K562 (cell line): Measurements from ENCODE around the gene ACO2. TPM values are rescaled to one million over a fixed set of nuclear protein-coding genes. Genes with fewer than 3 reads are reported as not detected.

Experiments
- ATAC-seq: fragments of 200-7000 bp; cut with Tn5 transposase; 3 replicates; pipeline ENCODE4 v1.9.1; 2020; ENCODE audit warnings: moderate library complexity
- BruUV-seq: library from RNA; stranded (reverse); fragments of 400-500 nt; replicated peaks from 2 replicates; lab custom pipeline; 2021; lab: Mats Ljungman, UMichigan
- CTCF ChIA-PET: fragments of 300-600 bp; formaldehyde crosslinking; extraction: SDS; loops from one replicate; lab custom pipeline; 2021; ENCODE audit warnings: low intra/inter-chr PET ratio; lab: Yijun Ruan, JAX
- POLR2A ChIA-PET: fragments of 300-600, 350-650 bp; sonication (Branson Sonifier 250); formaldehyde crosslinking; extraction: SDS; loops from one replicate; lab custom pipeline; 2021; ENCODE audit warnings: antibody characterized with exemption, inconsistent platforms; lab: Yijun Ruan, JAX
- DNase-seq, 4 experiments: peaks; one replicate each; pipeline versions ENCODE4 v3.0.0 to v3.0.0-alpha.2; 2011 to 2018; ENCODE audit warnings: low spot score in 3 of 4, mixed read lengths in 3 of 4; ENCODE audit errors: extremely low read depth in 1 of 4
- FAIRE-seq: peaks from 2 replicates; lab custom pipeline; 2011; peaks lifted over from hg19 to GRCh38; lab: Jason Lieb, UNC
- H2AFZ ChIP-seq: 2 replicates; pipeline ENCODE4 v1.6.0; 2011; ENCODE audit warnings: low read depth, low read length, control low read depth, inconsistent platforms
- H3K27ac ChIP-seq: fragments of 200-600 bp; 3 replicates; pipeline ENCODE4 v1.8.0; 2011; ENCODE audit warnings: low read depth, mild to moderate bottlenecking, control low read depth, inconsistent platforms, low read length, moderate library complexity, mixed read lengths; ENCODE audit errors: extremely low read depth
- H3K27me3 ChIP-seq, 2 experiments: fragments of 300-600 bp in 1 of 2; 2 replicates in 1 of 2; 3 replicates in 1 of 2; pipeline versions ENCODE4 v1.6.0 to v1.8.0; 2011; ENCODE audit warnings: inconsistent platforms in 2 of 2, low read length in 2 of 2, mild to moderate bottlenecking in 1 of 2, mixed read lengths in 1 of 2, moderate library complexity in 1 of 2; ENCODE audit not compliant: control insufficient read depth in 2 of 2, insufficient read depth in 2 of 2
- H3K36me3 ChIP-seq: fragments of 300-600 bp; 3 replicates; pipeline ENCODE4 v1.8.0; 2011; ENCODE audit warnings: mild to moderate bottlenecking, low read length, inconsistent platforms; ENCODE audit not compliant: control insufficient read depth, insufficient read depth
- H3K4me1 ChIP-seq, 2 experiments: fragments of 200-600 bp in 1 of 2; replicated peaks in 1 of 2; 2 replicates in 1 of 2; 3 replicates in 1 of 2; pipeline versions ENCODE4 v1.5.1 to v1.8.0; 2011; ENCODE audit warnings: inconsistent platforms in 2 of 2, low read length in 2 of 2, mild to moderate bottlenecking in 1 of 2, mixed read lengths in 1 of 2, moderate library complexity in 1 of 2; ENCODE audit not compliant: control insufficient read depth in 2 of 2, insufficient read depth in 2 of 2
- H3K4me2 ChIP-seq: 2 replicates; pipeline ENCODE4 v1.6.1; 2011; ENCODE audit warnings: low read length, control low read depth, inconsistent platforms, mixed read lengths; ENCODE audit not compliant: insufficient read depth
- H3K4me3 ChIP-seq: fragments of 200-600 bp; sonication (generic), shearing (Covaris generic); 2 replicates; pipeline ENCODE4 v1.5.1; 2016; ENCODE audit warnings: control low read depth, inconsistent platforms
- H3K79me2 ChIP-seq: fragments of 200-600 bp; 3 replicates; pipeline ENCODE4 v1.8.0; 2011; ENCODE audit warnings: low read length, inconsistent platforms; ENCODE audit not compliant: control insufficient read depth, insufficient read depth
- H3K9ac ChIP-seq, 2 experiments: 2 replicates each; pipeline versions ENCODE4 v1.6.0 to v1.6.1; 2011; ENCODE audit warnings: low read depth in 2 of 2, low read length in 2 of 2, control low read depth in 1 of 2, inconsistent platforms in 1 of 2, mild to moderate bottlenecking in 1 of 2, mixed read lengths in 1 of 2; ENCODE audit not compliant: insufficient read depth in 1 of 2
- H3K9me1 ChIP-seq: one replicate; pipeline ENCODE4 v1.6.0; 2011; ENCODE audit warnings: inconsistent platforms, mild to moderate bottlenecking, low read length, moderate library complexity; ENCODE audit not compliant: control insufficient read depth, insufficient read depth
- H3K9me3 ChIP-seq: replicated peaks from 2 replicates; pipeline ENCODE4 v1.5.1; 2011; ENCODE audit warnings: low read depth, low read length, inconsistent platforms; ENCODE audit not compliant: control insufficient read depth, insufficient read depth
- H4K20me1 ChIP-seq: replicated peaks from 2 replicates; pipeline ENCODE4 v1.6.1; 2011; ENCODE audit warnings: low read length, inconsistent platforms, mixed read lengths; ENCODE audit not compliant: control insufficient read depth, insufficient read depth
- BHLHE40 ChIP-seq: IDR thresholded peaks from 2 replicates; pipeline ENCODE4 v1.6.1; 2011; ENCODE audit warnings: low read length, improper control_type of control experiment
- CREB1 ChIP-seq, 2 experiments: sonication (generic) in 1 of 2; formaldehyde crosslinking in 1 of 2; IDR thresholded peaks; 2 replicates each; pipeline versions ENCODE4 v1.6.1 to v1.8.0; 2012 to 2022; ENCODE audit warnings: inconsistent platforms in 1 of 2, mild to moderate bottlenecking in 1 of 2, missing genetic modification reagents in 1 of 2, moderate library complexity in 1 of 2
- CREM ChIP-seq: IDR thresholded peaks from 2 replicates; pipeline ENCODE4 v1.6.1; 2014; ENCODE audit warnings: antibody characterized with exemption, low read depth
- DDX20 ChIP-seq: fragments of 450-650 bp; IDR thresholded peaks from 2 replicates; pipeline ENCODE4 v1.6.1; 2016; ENCODE audit warnings: missing genetic modification characterization, low read depth, mild to moderate bottlenecking, missing compliant biosample characterization, moderate library complexity
- EP400 ChIP-seq: fragments of 450-650 bp; IDR thresholded peaks from 2 replicates; pipeline ENCODE4 v1.6.1; 2017; ENCODE audit warnings: antibody characterized with exemption, mild to moderate bottlenecking, moderate library complexity
- GATAD2A ChIP-seq: fragments of 450-650 bp; IDR thresholded peaks from 2 replicates; pipeline ENCODE4 v1.6.1; 2017
- KLF6 ChIP-seq: fragments of 250-450 bp; sonication (Bioruptor Pico); IDR thresholded peaks from 2 replicates; pipeline ENCODE4 v1.4.0; 2020; ENCODE audit warnings: mild to moderate bottlenecking, moderate library complexity, borderline replicate concordance
- MCM7 ChIP-seq, 2 experiments: fragments of 450-650 bp; IDR thresholded peaks; 2 replicates each; pipeline ENCODE4 v1.6.1; 2016 to 2018
- MECOM ChIP-seq: fragments of 250-450 bp; sonication (Bioruptor Pico); IDR thresholded peaks from 2 replicates; pipeline ENCODE4 v1.8.0; 2022; ENCODE audit warnings: inconsistent platforms
- PCBP1 ChIP-seq: fragments of 200-400 bp; formaldehyde crosslinking; IDR thresholded peaks from 2 replicates; pipeline ENCODE4 v1.6.1; 2018; ENCODE audit warnings: mild to moderate bottlenecking, low read depth, low read length; ENCODE audit not compliant: poor library complexity, severe bottlenecking
- RBM22 ChIP-seq: fragments of 200-400 bp; formaldehyde crosslinking; IDR thresholded peaks from 2 replicates; pipeline ENCODE4 v1.6.1; 2018; ENCODE audit warnings: low read length, low read depth; ENCODE audit not compliant: poor library complexity, severe bottlenecking
- TAL1 ChIP-seq: fragments of 450-650 bp; IDR thresholded peaks from 2 replicates; pipeline ENCODE4 v1.6.1; 2016; ENCODE audit warnings: mild to moderate bottlenecking
- ZKSCAN8 ChIP-seq: fragments of 200-800 bp; sonication (Bioruptor generic); IDR thresholded peaks from 2 replicates; pipeline ENCODE4 v1.6.1; 2016; ENCODE audit warnings: missing genetic modification characterization, missing compliant biosample characterization
- ZNF143 ChIP-seq: sonication (generic); formaldehyde crosslinking; IDR thresholded peaks from 2 replicates; pipeline ENCODE4 v1.9.0; 2022; ENCODE audit warnings: mild to moderate bottlenecking, missing genetic modification reagents
- ZNF75A ChIP-seq: fragments of 450-650 bp; formaldehyde crosslinking; IDR thresholded peaks from 2 replicates; pipeline ENCODE4 v1.4.0; 2020; ENCODE audit warnings: mild to moderate bottlenecking
- ZNF79 ChIP-seq: fragments of 250-450 bp; sonication (Bioruptor Pico); IDR thresholded peaks from 2 replicates; pipeline ENCODE4 v1.4.0; 2020; ENCODE audit warnings: low read depth, mild to moderate bottlenecking, moderate library complexity
- WGBS: fragments of 100-300 bp; shearing (Covaris generic); methylation state at CpG from one replicate; pipeline ENCODE4 v1.1.6; 2016; ENCODE audit warnings: low coverage, mixed read lengths; ENCODE audit not compliant: insufficient coverage; ENCODE audit errors: missing lambda C conversion rate; 5-methylcytosine and 5-hydroxymethylcytosine counted together
- in situ Hi-C: fragments of 300-500 bp; cut with MboI; formaldehyde crosslinking; loops from 4 replicates; pipeline ENCODE4 v1.15.0; 2018; ENCODE audit warnings: inconsistent platforms, mixed read lengths
- intact Hi-C: fragments of 100-400 bp; cut with micrococcal nuclease; formaldehyde crosslinking; loops from 2 replicates; pipeline ENCODE4 v1.14.2; 2022
- polyA plus RNA-seq, 8 experiments: library from polyadenylated mRNA; depleted of rRNA in 4 of 8; stranded (reverse) in 5 of 8; unstranded in 3 of 8; fragments of >200 nt; fragmentation: Nextera tagmentation in 2 of 8; fragmentation: Illumina TruSeq in 1 of 8; extraction: Ambion mirVana in 2 of 8; extraction: Trizol in 1 of 8; gene quantifications; 2 replicates each; pipeline versions ENCODE4 v1.2.1 to v1.2.3, GENCODE V29; 2011 to 2014; ENCODE audit warnings: inconsistent platforms in 1 of 8, missing spikeins in 1 of 8
- total RNA-seq, 7 experiments: library from RNA; depleted of rRNA in 6 of 7; stranded (reverse); fragments of >200 nt in 6 of 7; fragmentation: Illumina TruSeq in 2 of 7; extraction: Trizol in 2 of 7; gene quantifications; 2 replicates each; pipeline versions ENCODE4 v1.2.1 to v1.2.3, GENCODE V29; 2011 to 2021; ENCODE audit warnings: low replicate concordance in 1 of 7
- TF ChIP-seq, protein P1 (sequence below): fragments of 450-650 bp; formaldehyde crosslinking; IDR thresholded peaks from 2 replicates; pipeline ENCODE4 v1.4.0; 2020; ENCODE audit warnings: mild to moderate bottlenecking, moderate library complexity
- TF ChIP-seq, protein P2 (sequence below), 3 experiments: IDR thresholded peaks in 2 of 3; conservative IDR thresholded peaks in 1 of 3; 2 replicates each; pipeline ENCODE4 v1.5.1; 2011 to 2012; ENCODE audit warnings: low read length in 3 of 3, mild to moderate bottlenecking in 3 of 3, control low read depth in 2 of 3, improper control_type of control experiment in 1 of 3, inconsistent platforms in 1 of 3, low read depth in 1 of 3, mixed read lengths in 1 of 3, moderate library complexity in 1 of 3; ENCODE audit not compliant: insufficient read depth in 2 of 3

Gene ACO2
- total and polyA plus RNA-seq, 9 of the 15 experiments (the other 6 are each of a cell fraction or from before 2014, with no cell fraction given): 16.2 to 119 (median 43.2) TPM

DNA sequence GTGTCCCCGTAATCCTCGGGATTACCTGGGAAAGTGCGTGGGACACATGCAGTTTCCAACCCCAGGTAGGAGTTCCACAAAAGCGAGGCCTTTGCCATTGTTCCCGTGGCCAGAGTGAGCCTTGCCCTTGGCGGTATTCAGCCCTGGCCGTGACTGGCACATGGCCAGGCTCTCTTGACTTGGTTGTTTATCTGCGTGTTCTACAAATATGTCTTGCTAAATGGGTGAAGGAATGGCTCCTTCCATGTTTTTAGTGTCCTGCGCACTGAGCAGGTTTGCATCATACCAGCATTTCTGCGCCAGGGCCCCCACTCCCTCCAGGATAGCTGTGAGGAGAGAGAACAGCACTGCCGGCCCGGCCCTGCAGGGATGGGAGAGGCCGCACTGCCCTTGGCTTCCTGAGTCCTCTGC lies 55.3 kb downstream of the ACO2 start (continued):
- TF ChIP-seq MECOM (CRISPR knock-in tag) (no peak), ZNF75A (CRISPR knock-in tag) (no peak)

DNA sequence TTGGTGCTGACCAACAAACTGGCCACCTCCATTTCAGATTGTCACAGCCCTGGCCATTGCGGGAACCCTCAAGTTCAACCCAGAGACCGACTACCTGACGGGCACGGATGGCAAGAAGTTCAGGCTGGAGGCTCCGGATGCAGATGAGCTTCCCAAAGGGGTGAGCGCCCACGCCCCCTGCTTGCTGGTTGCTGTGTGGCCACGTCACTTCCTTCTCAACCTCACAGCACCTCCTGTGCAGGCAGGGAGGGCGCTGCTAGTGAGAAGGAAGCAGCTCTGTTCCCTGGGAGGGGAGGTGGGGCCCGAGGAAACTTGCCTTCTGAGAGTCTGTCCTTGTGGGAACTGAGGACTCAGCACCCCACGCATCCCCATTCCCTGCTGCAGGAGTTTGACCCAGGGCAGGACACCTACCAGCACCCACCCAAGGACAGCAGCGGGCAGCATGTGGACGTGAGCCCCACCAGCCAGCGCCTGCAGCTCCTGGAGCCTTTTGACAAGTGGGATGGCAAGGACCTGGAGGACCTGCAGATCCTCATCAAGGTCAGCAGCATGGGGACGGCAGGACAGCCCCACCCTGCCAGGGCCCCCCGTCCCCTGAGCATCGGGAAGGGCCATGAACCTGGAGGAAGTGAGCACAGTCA lies 56.0 kb downstream of the ACO2 start:
- POLR2A ChIA-PET: interaction anchor here (0.7 to 1.1 kb wide), 3 partner anchors 56 to 123 kb away, joined by 3 to 5 read pairs (median 3); partner anchors contain the start of genes ACO2 and PHF5A
- in situ Hi-C loops: loop anchor here (5.0 kb wide), 1 partner anchor 123 kb away; no protein-coding TSS in a partner anchor
- BruUV-seq: no TSS peak
- no peaks in the 10 kb centered on the region for H3K9me3 ChIP-seq
- H4K20me1 ChIP-seq: no peaks in the 10 kb centered on the region; the same call in 1 of the 2 replicates
- CTCF ChIA-PET: no interaction called here
- FAIRE-seq: peak; percentile 54
- peak overlapping the region; percentile 84; the same call in 2 of the 3 replicates for H3K27ac ChIP-seq
- no peak for ATAC-seq
- 90% methylated on average over 16 of the region's 17 CpGs for WGBS
- peaks cover 24 to 56% of the 10 kb centered on the region in 2 experiments for H3K4me1 ChIP-seq
- no peaks in the 10 kb centered on the region for H3K27me3 ChIP-seq
- intact Hi-C loops: no loop called here
- H3K9me1 ChIP-seq: no peaks in the 10 kb centered on the region
- no peak overlapping the region for H3K4me2 ChIP-seq
- no peaks in the 10 kb centered on the region; the same call in 2 of the 3 replicates for H3K79me2 ChIP-seq
- H3K4me3 ChIP-seq: no peak overlapping the region
- peaks cover 84% of the 10 kb centered on the region for H3K36me3 ChIP-seq
- H3K9ac ChIP-seq: peak overlapping the region in 1 of 2 experiments; percentile 61; a peak in 2 of 4 replicates
- DNase-seq: no peak
- H2AFZ ChIP-seq: no peak overlapping the region
- TF ChIP-seq PCBP1: no peak
- no peak for TF ChIP-seq KLF6 (CRISPR knock-in tag)
- no peak for TF ChIP-seq ZNF79 (CRISPR knock-in tag)
- TF ChIP-seq, protein P1, sequence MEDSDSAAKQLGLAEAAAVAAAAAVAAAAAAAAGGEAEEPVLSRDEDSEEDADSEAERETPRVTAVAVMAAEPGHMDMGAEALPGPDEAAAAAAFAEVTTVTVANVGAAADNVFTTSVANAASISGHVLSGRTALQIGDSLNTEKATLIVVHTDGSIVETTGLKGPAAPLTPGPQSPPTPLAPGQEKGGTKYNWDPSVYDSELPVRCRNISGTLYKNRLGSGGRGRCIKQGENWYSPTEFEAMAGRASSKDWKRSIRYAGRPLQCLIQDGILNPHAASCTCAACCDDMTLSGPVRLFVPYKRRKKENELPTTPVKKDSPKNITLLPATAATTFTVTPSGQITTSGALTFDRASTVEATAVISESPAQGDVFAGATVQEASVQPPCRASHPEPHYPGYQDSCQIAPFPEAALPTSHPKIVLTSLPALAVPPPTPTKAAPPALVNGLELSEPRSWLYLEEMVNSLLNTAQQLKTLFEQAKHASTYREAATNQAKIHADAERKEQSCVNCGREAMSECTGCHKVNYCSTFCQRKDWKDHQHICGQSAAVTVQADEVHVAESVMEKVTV (CRISPR knock-in tag): no peak
- no peak for TF ChIP-seq CREB1 (IDR thresholded peaks at IDR 0.05)
- TF ChIP-seq CREB1 (CRISPR knock-in tag; IDR thresholded peaks at IDR 0.05): no peak
- TF ChIP-seq EP400: no peak
- TF ChIP-seq CREM: 0 out of 2 replicates have a peak, but pooled peaks have one; percentile 9
- no peak for TF ChIP-seq DDX20 (tag)
- no peak for TF ChIP-seq ZKSCAN8
- TF ChIP-seq BHLHE40: no peak
- TF ChIP-seq, protein P2, sequence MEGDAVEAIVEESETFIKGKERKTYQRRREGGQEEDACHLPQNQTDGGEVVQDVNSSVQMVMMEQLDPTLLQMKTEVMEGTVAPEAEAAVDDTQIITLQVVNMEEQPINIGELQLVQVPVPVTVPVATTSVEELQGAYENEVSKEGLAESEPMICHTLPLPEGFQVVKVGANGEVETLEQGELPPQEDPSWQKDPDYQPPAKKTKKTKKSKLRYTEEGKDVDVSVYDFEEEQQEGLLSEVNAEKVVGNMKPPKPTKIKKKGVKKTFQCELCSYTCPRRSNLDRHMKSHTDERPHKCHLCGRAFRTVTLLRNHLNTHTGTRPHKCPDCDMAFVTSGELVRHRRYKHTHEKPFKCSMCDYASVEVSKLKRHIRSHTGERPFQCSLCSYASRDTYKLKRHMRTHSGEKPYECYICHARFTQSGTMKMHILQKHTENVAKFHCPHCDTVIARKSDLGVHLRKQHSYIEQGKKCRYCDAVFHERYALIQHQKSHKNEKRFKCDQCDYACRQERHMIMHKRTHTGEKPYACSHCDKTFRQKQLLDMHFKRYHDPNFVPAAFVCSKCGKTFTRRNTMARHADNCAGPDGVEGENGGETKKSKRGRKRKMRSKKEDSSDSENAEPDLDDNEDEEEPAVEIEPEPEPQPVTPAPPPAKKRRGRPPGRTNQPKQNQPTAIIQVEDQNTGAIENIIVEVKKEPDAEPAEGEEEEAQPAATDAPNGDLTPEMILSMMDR (IDR thresholded peaks at IDR 0.05 in 2 of 3, conservative IDR thresholded peaks at IDR 0.05 in 1 of 3; ENCODE audit: insufficient read depth in 2 of 3, low read depth in 1 of 3, low read length in 3 of 3): peak in 1 of 3 experiments; percentile 30; a peak in 2 of 6 replicates
- TF ChIP-seq RBM22: peak; percentile 74
- no peak for TF ChIP-seq TAL1
- TF ChIP-seq ZNF143 (CRISPR knock-in tag): no peak
- TF ChIP-seq GATAD2A: no peak
- no peak for TF ChIP-seq MCM7 (IDR thresholded peaks at IDR 0.05)
